Skeletal muscle satellite cell (primary cell): ENCODE data around the gene ADM5.

Source experiments
- H3K27me3 ChIP-seq: 2 replicates; pipeline ENCODE4 v1.7.0; 2013; ENCODE audit warnings: low read length; ENCODE audit not compliant: control insufficient read depth, insufficient read depth
- H3K36me3 ChIP-seq: 2 replicates; pipeline ENCODE4 v1.7.0; 2013; ENCODE audit warnings: mild to moderate bottlenecking, control low read depth, low read length; ENCODE audit not compliant: insufficient read depth
- H3K4me1 ChIP-seq: 2 replicates; pipeline ENCODE4 v1.7.0; 2013; ENCODE audit warnings: low read length; ENCODE audit not compliant: control insufficient read depth, insufficient read depth
- H3K4me2 ChIP-seq: 2 replicates; pipeline ENCODE4 v1.7.0; 2013; ENCODE audit warnings: mild to moderate bottlenecking, low read length
- H3K4me3 ChIP-seq: 2 replicates; pipeline ENCODE4 v1.7.0; 2013; ENCODE audit warnings: low read length
- H3K9ac ChIP-seq: 2 replicates; pipeline ENCODE4 v1.7.0; 2013; ENCODE audit warnings: mild to moderate bottlenecking, low read depth, low read length, moderate library complexity
- H3K9me3 ChIP-seq: replicated peaks from 2 replicates; pipeline ENCODE4 v1.7.0; 2013; ENCODE audit warnings: mild to moderate bottlenecking, control low read depth, low read length

Gene ADM5

DNA sequence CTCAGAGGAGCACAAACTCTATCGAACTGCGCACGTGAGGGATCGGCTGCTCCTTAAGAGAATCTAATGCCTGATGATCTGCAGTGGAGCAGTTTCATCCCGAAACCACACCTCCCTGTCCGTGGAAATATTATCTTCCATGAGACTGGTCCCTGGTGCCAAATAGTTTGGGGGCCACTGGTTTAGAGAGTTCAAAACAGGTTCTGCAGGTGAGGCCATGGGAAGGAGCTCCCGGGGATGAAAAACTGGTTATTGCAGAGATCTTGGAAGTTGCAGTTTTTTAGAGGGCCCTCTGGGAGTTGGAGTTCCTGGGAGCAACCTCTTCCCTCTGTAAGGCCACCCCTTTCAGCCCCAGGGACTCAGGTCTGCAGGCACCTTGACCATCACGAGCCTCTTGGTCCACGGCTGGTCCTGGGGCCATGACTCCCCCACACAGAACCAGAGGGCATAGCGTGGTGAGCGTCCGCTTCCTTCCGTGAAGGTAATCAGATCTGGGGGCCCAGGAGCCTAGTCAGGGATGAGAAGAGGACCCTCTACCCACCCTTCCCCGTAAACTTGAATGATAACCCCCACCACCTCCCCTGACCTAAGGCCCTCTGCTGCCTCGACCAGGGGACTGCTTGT is 28.9 kb upstream of the ADM5 start:
- H3K4me2 ChIP-seq = no peak overlapping the region
- H3K4me1 ChIP-seq = peaks cover 5% of the 10 kb centered on the region
- no peak overlapping the region for H3K9ac ChIP-seq
- no peaks in the 10 kb centered on the region for H3K27me3 ChIP-seq
- H3K9me3 ChIP-seq = no peaks in the 10 kb centered on the region
- H3K36me3 ChIP-seq = peaks cover 69% of the 10 kb centered on the region
- no peak overlapping the region for H3K4me3 ChIP-seq

DNA sequence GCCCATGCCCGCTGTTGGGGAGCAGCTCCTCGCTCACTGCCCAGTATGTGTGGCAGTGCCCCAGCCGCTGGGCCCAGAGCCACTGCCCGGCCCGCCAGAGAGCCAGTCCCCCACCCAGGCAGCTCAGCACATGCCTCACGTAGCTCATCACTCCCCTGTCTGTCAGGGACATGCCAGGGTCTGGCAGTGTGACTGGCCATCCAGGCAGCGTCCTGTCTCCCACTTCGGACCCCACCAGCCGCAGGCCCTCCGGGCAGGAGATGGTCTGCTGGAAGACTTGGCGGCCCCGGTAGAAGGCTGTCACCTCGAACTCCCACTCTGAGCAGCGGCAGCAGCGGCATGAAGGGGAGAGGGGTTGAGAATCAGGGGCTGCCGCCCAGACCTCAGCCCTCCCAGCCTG is 27.4 kb upstream of the ADM5 start:
- Histone ChIP-seq H3K27me3 (no peaks in the 10 kb centered on the region), H3K4me3 (no peak overlapping the region), H3K9me3 (no peaks in the 10 kb centered on the region), H3K4me2 (no peak overlapping the region), H3K4me1 (peaks cover 15% of the 10 kb centered on the region), H3K9ac (no peak overlapping the region), H3K36me3 (peaks cover 55% of the 10 kb centered on the region)

DNA sequence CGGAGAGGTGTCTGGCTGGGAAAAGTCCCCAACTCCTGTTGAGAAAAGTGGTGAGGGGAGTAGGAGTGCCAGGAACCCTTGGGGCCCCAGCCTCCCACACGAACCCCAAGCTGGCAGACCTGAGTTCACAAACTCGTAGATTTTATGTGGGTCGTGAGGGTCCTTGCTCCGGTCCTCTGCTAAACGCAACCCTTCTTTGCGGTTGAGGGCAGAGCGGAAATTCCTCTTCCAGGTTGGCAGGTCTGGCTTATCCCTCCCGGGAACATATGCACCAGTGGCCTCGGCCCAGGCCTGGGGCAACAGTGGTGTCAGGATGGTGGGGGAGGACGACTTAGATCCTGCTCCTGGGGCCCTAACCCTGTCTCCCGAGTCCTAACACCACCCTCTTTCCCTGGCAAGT is 26.2 kb upstream of the ADM5 start:
- Histone ChIP-seq H3K4me3 (no peak overlapping the region), H3K27me3 (no peaks in the 10 kb centered on the region), H3K4me2 (no peak overlapping the region), H3K9me3 (no peaks in the 10 kb centered on the region), H3K36me3 (peaks cover 47% of the 10 kb centered on the region), H3K4me1 (peaks cover 20% of the 10 kb centered on the region), H3K9ac (no peak overlapping the region)

DNA sequence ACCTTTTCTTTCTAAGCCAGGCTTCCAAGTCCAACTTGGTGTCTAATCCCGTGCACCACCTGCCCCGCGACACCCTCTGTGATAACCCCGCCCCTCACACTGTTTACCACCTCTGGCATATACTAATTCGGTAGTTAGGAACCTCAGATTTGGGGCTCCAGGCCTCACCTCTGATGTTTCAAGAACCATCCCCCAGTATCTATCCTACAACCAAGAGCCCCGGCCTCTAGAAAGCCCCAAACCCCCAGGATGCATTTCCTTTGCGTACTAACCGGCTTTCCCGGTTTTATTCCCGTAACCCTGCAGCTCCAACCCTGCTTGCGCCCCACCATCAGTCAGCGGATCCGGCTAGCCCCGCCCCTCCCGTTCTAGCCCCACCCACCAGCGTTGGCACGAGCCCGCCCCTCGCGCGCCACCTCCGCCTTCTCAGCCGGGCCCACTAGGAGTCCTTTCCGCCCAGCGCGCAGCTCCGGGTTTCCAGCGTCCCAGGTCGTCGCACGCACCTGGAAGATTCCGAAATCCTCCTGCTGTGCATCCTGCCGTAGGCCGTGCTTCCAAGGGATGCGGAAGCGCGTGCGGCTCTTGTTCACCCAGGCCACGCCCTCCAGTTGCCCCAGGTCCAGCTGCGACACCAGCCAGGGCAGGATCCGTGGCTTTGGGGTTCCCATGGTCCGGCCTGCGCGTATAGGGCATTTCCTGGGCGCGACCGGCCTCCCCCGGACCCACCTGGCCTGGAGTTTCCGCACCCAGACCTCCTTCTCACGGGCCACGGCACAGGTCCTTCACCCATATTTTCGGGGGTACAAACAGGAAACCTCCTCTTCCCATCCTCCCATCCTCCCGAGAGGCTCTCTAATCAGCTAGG is 25.0 kb upstream of the ADM5 start:
- Histone ChIP-seq H3K27me3 (no peaks in the 10 kb centered on the region), H3K9me3 (no peaks in the 10 kb centered on the region), H3K36me3 (peaks cover 38% of the 10 kb centered on the region), H3K4me3 (peak overlapping the region; percentile 92), H3K9ac (peak overlapping the region; percentile 89), H3K4me1 (peaks cover 20% of the 10 kb centered on the region), H3K4me2 (peak overlapping the region; percentile 95)

DNA sequence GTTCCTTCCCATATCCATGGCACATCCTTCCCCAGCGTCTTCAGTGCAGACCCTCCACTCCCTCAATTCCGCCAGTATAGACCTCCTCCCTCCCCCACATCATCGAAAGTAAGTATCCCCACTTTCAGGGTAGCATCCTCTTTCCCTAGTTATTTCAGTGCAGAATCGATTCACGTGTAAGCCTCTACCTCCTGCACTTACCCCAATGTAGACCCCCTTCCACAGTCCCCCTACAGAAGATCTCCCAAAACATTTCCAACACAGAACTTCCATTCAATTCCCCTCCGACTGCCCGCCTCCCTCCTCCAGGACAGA is 24.4 kb upstream of the ADM5 start:
- H3K4me3 ChIP-seq = peak overlapping the region; percentile 92
- H3K4me2 ChIP-seq = peak overlapping the region; percentile 95
- peaks cover 32% of the 10 kb centered on the region for H3K36me3 ChIP-seq
- H3K4me1 ChIP-seq = peaks cover 20% of the 10 kb centered on the region
- peak overlapping the region; percentile 89 for H3K9ac ChIP-seq
- H3K27me3 ChIP-seq = no peaks in the 10 kb centered on the region
- no peaks in the 10 kb centered on the region for H3K9me3 ChIP-seq

DNA sequence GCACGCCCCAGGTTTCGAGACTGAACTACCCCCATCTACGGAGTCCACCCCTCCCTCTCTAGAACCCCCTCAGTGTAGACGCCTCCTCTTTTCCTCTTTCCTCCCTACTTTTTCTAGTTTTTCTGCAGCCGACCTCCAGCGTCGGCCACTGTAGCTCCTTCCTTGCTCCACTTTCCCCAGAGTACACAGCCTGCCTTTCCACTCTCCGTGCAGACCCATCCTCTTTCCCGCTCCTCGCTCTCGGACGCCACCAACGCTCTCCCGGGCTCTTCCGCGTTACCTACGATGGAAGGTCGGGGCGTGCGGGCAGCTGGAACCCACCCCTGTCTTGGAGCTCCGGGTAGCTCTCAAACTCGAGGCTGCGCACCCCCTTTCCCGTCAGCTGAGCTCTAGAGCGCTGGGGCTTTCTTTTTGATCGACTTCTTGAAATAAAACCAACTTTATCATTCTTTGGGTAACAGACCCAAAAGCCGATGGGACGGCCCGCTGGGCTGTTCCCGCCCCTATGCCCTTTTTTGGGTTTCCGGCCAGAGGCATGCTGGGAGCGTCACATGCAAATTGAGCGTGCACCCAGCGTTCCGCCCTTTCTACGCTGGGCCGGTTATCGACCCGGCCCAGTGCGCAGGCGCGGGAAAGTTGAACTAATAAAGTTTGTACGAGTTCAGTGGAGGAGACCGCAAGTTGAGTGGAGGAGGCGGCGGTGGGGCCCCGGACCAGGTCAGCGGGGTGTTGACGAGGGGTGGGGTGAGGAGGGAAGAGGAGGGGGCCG is 23.9 kb upstream of the ADM5 start, which contains the start of the genes BCL2L12 and IRF3:
BCL2L12 (plus strand) TSS at position 583 of the 769 bp plus-strand sequence. CDS start 760 bp downstream, outside the sequence.
IRF3 (minus strand) TSS at position 507 of the 769 bp plus-strand sequence. CDS start 1,019 bp downstream, outside the sequence.
- H3K9me3 ChIP-seq = no peaks in the 10 kb centered on the region
- peaks cover 27% of the 10 kb centered on the region for H3K36me3 ChIP-seq
- H3K27me3 ChIP-seq = no peaks in the 10 kb centered on the region
- H3K4me1 ChIP-seq = peaks cover 20% of the 10 kb centered on the region
- H3K4me3 ChIP-seq = peak within 1 kb of the TSS; percentile 92
- peak within 1 kb of the TSS; percentile 89 for H3K9ac ChIP-seq
- peak within 1 kb of the TSS; percentile 95 for H3K4me2 ChIP-seq

DNA sequence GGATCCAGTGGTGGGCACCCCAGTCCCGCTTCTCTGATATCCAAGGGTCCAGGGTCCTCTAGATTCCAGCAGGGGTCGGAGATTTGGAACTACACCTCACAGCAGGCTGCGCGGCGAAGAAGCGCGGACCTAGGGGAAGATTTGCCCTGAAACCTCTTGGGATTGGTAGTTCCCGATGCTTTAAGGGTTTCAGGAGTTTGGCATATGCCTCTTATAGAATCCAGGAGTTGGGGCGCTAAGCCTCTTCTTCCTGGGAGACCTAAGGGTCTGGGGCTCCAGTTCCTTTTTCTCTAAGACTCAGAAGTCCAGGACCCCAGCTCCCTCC is 23.3 kb upstream of the ADM5 start:
- H3K36me3 ChIP-seq = peaks cover 22% of the 10 kb centered on the region
- no peaks in the 10 kb centered on the region for H3K27me3 ChIP-seq
- peak overlapping the region; percentile 95 for H3K4me2 ChIP-seq
- H3K4me3 ChIP-seq = peak overlapping the region; percentile 92
- peaks cover 20% of the 10 kb centered on the region for H3K4me1 ChIP-seq
- peak overlapping the region; percentile 89 for H3K9ac ChIP-seq
- no peaks in the 10 kb centered on the region for H3K9me3 ChIP-seq

DNA sequence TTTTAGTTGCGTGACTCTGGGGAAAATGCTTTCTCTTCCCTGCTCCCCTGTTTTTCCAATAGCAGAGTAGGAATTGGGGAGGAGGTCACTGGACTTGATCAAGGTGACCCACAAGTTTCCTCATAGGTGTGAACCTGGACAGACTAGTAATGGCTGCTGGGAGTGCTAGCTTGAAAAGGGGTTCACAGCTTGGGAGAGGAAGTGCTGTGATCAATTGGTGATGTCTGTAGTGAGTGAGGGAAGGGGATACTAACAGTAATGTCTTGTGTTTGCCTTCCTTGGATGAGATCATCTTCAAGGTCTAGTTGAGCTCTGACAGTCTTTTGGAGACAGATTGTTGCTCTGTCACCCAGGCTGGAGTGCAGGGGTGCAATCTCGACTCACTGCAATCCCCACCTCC is 21.9 kb upstream of the ADM5 start:
- Histone ChIP-seq H3K9me3 (no peaks in the 10 kb centered on the region), H3K9ac (no peak overlapping the region), H3K4me2 (peak overlapping the region; percentile 95), H3K4me3 (no peak overlapping the region), H3K4me1 (peaks cover 27% of the 10 kb centered on the region), H3K36me3 (peaks cover 11% of the 10 kb centered on the region), H3K27me3 (no peaks in the 10 kb centered on the region)

DNA sequence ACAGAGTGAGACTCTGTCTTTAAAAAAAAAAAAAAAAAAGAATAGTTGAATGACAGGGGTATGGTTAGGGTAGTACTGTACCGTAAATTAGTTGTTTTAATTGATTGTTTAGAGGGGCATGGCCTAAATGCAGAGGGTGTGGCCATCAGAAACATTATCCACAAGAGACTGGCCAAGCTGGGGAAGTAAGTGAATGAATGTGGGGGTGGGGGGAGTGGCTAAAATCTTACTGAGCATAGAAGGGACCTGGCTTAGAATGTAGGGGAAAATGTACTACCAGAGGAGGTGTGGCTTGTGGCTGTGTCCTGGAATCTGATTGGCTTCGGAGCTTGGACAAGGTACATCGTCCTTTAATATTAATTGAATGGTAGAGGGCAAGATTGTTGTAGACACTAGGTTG is 19.9 kb upstream of the ADM5 start:
- Histone ChIP-seq H3K9me3 (no peaks in the 10 kb centered on the region), H3K4me3 (no peak overlapping the region), H3K36me3 (peaks cover 3% of the 10 kb centered on the region), H3K4me2 (no peak overlapping the region), H3K9ac (no peak overlapping the region), H3K27me3 (no peaks in the 10 kb centered on the region), H3K4me1 (peaks cover 22% of the 10 kb centered on the region)

DNA sequence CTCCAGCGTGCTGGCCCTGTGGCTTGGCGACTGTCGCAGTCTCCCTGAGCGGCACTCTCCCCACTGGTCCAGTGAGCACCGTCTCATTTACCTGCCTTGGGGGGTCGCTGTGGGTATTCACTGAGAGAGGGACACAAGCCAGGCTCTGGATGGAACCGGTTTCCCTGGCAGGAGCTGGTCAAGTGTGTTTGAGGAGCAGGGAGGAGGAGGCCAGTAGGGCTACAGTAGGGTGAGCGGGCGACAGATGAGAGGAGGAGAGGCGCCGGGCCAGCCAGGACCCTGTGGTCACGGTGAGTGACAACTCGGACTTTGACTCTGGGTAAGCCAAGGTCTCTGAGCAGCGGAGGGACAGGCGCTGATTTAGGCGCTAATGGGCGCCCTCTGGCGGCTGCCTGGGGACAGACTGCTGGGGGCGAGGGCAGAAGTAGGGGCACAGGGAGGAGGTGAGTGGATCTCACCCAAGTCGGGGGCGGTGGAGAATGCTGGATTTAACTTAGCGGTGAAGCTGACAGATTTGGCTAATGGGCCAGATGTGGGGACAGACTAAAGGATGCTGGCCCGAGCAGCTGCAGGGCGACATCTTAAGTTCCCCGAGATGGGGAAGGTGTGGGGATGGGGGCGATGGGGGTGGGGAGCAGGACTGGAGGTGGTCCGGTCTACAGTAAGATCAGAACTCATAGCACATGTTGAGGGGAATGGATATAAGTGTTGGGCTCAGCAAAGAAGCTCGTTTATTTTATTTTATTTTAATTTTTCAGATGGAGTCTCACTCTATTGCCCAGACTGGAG is 17.1 kb upstream of the ADM5 start:
- H3K9ac ChIP-seq = peak overlapping the region; percentile 64
- peak overlapping the region; percentile 56 for H3K4me3 ChIP-seq
- peaks cover 17% of the 10 kb centered on the region for H3K4me1 ChIP-seq
- H3K27me3 ChIP-seq = no peaks in the 10 kb centered on the region
- peaks cover 3% of the 10 kb centered on the region for H3K36me3 ChIP-seq
- H3K4me2 ChIP-seq = peak overlapping the region; percentile 70
- H3K9me3 ChIP-seq = no peaks in the 10 kb centered on the region
